Fibroblast of pulmonary artery (primary cell): ENCODE results near the gene GSK3A.

ENCODE experiments used
- DNase-seq: peaks from one replicate; pipeline ENCODE4 v3.0.0-alpha.2; 2010; ENCODE audit warnings: low read depth
- H3K4me3 ChIP-seq: replicated peaks from 2 replicates; pipeline ENCODE4 v1.5.1; 2011; ENCODE audit warnings: low read depth, mild to moderate bottlenecking, control low read depth, low read length, moderate library complexity
- CTCF ChIP-seq: IDR thresholded peaks from 2 replicates; pipeline ENCODE4 v1.5.1; 2011; ENCODE audit warnings: mild to moderate bottlenecking, control low read depth, low read length, inconsistent platforms; ENCODE audit errors: missing control alignments

The GSK3A gene

GRCh38 chr19:42185277-42185676 is 57.1 kb downstream of the GSK3A start:
- DNase-seq, result peak; percentile 40
- TF ChIP-seq CTCF, result no peak
- H3K4me3 ChIP-seq, result no peak overlapping the region

- no peak overlapping the region for H3K4me3 ChIP-seq
- peak; percentile 93 for TF ChIP-seq CTCF
Observed at GRCh38 chr19:42184401-42184861, 58.0 kb downstream of the GSK3A start.

More at GRCh38 chr19:42184401-42184861, 58.0 kb downstream of the GSK3A start:
- DNase-seq, result peak; percentile 85
